Measurements from ENCODE around the gene PJVK.

- TF ChIP-seq CTCF (IDR thresholded peaks at IDR 0.05; ENCODE audit: insufficient read depth, low read length) (no peak), POLR2AphosphoS5 (IDR thresholded peaks at IDR 0.05; ENCODE audit: low read depth) (no peak), REST (IDR thresholded peaks at IDR 0.05; ENCODE audit: insufficient replicate concordance, low read depth) (no peak), GABPA (IDR thresholded peaks at IDR 0.05; ENCODE audit: low read depth) (no peak), SPI1 (IDR thresholded peaks at IDR 0.05; ENCODE audit: borderline replicate concordance, low read depth) (no peak)
Measured at GRCh38 chr2:178452870-178453269, 1.7 kb downstream of the PJVK start.

Measured in HL-60 (cell line).